TTC549 (cell line): ENCODE results near the gene PRXL2B.
"Not testable (repeated sequence)": the region's sequence is repeated elsewhere in the genome, so short reads cannot be mapped to it uniquely, and the experiment has no call there.

Source experiments
- FAIRE-seq: peaks from 2 replicates; lab custom pipeline; 2012; peaks lifted over from hg19 to GRCh38; lab: Jason Lieb, UNC

The PRXL2B gene, protein sequence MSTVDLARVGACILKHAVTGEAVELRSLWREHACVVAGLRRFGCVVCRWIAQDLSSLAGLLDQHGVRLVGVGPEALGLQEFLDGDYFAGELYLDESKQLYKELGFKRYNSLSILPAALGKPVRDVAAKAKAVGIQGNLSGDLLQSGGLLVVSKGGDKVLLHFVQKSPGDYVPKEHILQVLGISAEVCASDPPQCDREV

DNA sequence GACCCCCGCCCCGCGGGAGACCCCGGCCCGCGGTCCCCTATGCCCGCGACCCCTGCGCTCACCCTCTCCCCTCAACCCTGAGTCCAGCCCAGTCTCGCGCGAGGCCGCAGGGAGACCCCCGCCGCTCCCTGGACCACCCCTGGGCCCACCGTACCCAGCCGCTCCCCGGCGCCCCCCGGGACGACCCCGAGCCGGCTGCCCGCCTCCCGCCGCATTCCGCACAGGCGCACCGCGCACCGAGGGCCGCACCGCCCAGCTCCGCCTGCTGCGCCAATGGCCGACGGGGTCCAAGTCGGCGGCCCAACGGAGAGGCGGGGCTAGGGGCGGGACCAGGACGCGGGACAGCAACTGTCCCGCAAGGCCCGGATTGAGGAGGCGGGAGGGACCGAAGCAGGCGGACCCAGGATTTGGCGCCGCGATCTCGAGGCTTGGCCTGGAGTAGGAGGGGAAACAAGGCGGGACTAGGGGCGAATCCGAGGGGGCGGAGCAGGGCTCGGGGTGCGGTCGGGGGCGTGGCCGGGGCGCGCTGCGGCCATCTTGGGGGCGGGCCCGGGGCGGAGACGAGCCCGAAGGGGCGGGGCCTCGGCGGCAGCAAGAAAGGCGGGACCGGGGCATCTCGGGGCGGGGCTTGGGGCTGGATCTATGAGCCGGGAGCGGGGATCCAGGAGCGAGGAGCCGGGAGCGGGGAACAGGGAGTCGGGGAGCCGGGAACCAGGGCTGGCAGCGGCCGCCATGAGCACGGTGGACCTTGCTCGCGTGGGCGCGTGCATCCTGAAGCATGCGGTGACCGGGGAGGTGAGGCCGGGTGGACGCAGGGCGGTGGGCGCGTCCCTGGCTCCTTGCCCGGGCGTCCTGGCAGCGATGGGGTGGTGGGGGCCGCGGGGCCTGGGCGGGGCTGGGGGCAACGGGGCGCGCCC lies at the start of gene PRXL2B:
TSS of gene PRXL2B (plus strand) at position 624 of the 917 bp plus-strand sequence. CDS start at position 733, 109 bp downstream.
- peak; percentile 52 for FAIRE-seq

DNA sequence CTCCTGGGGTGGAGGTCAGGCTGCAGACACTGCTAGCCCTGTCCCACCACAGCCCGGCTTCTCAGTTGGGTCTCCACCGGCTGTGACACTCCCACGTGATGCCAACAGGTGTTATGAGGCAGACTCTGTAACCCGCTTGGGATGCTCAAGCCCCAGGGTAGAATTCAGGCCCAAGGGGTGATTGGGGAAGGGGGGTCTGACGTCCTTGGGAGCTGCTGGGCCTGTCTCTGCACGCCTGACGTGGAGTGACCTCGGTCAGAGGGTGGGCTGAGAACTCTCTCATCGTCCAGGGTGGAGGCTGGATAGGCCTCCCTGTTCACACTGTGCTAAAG lies 48.8 kb upstream of the PRXL2B start:
- FAIRE-seq: no peak

DNA sequence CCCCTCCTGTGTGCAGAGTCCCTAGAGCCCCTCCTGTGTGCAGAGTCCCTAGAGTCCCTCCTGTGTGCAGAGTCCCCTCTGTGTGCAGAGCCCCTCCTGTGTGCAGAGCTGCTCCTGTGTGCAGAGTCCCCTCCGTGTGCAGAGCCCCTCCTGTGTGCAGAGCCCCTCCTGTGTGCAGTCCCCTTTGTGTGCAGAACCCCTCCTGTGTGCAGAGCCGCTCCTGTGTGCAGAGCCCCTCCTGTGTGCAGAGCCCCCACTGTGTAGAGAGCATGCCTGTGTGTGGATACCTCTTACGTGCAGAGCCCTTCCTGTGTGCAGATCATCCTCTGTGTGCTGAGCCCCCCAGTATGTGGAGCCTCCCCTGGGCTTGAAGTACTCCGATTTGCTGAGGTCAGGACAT lies 48.2 kb upstream of the PRXL2B start:
- FAIRE-seq: no peak

DNA sequence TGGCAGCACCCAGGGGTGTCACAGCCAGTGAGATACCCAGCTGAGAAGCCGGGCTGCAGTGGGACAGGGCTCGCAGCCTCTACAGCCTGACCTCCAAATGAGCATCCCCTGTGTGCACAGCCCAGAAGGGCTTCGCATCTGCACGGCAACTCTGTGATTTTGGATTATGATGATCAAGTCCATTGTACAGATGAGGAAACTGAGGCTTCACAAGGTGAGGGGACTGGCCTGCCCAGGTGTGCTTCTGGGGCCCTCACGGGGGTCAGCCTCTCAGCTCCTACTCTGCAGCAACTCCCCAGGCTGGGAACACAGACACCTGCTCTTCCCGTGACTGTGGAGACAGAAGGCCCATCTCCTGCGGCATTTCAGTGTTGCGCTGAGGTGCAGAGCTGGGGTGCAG lies 47.7 kb upstream of the PRXL2B start:
- FAIRE-seq: no peak

DNA sequence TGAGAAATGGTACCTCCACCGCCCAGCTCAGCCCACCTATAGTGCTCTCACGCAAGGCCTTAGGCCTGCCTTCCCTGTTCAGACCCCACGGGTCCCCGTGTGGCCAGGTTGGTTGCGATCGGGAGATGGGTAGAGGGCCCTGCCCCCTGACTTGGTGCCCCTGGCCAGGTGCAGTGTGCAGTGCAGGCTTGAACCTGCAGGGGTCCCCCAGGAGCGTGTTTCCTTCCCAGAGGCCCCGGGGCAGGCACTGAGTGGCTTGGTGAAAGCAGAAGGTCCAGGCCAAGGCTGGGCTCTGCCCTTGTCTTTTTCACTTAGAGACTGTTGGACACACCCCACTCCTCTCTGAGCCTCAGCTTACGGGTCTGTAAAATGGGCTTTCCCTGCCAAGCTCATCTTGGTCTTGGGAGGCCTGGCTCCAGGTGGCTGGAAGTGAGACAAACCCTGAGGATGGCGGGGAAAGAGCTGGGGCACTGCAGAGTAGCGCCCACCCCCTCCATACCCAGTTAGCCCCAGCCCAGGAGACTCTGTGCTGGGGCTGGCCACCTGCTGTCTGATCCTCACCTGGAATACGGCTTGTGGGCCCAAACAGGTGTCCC lies 47.2 kb upstream of the PRXL2B start:
- FAIRE-seq: no peak

DNA sequence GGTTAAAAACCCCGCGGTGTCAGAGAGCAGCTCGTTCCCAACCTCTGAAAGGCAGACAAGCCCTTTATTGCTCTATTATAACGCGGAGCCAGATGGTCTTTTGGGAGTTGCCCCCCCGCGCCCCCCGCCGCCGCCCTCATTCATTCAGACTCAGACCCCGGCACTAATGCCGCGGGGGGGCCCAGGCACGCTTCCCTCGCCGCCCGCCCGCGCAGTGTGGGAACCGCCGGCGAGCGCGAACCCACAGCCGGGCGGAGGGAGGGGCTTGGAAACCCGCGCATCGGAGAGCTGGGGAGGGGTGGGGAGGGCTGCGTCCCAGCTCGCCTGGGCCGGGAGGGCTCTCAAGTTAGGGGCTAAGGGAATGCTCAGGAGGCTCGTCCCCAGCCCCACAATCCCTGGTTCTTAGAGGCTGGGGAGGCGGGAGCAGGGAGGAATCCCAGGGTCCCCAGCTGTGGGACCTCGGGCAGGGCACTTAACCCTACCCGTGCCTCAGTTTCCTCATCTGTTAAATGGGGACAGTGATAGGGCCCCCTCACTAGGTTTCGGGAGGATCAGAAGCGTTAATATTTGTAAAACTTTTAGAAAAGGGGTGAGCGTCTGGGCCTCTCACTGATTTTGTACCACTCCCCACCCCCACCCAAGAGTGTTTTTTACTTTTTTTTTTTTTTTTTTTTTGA lies 45.6 kb upstream of the PRXL2B start:
- FAIRE-seq: no peak

DNA sequence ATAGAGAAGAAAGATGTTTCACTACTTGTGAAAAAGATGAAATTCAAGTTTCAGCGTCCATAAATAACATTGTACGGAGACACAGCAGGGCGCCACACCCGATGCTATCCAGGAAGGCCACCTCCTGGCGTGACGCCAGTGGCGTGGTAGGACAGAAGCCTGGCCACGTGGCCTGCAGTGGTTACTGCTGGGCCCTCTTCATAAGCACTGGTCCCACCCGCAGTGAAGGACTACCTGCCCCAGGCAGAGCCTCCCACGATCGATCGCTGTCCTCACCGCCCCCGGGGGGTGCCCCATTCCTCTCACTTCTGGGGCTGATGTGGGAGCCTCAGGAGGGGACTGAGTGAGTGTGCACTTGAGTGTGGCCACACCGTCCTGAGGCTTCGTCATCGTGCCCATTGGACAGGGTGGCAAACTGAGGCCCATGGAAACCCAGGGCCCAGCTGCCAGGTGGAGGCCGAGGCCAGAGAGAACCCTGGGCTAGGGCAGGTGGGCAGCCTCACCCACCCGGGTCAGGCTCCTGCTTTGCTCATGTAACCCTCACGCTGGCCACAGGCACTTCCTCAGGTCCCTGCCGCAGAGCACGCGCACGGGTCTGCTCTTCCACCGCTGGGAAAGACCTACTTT lies 44.8 kb upstream of the PRXL2B start:
- no peak for FAIRE-seq

DNA sequence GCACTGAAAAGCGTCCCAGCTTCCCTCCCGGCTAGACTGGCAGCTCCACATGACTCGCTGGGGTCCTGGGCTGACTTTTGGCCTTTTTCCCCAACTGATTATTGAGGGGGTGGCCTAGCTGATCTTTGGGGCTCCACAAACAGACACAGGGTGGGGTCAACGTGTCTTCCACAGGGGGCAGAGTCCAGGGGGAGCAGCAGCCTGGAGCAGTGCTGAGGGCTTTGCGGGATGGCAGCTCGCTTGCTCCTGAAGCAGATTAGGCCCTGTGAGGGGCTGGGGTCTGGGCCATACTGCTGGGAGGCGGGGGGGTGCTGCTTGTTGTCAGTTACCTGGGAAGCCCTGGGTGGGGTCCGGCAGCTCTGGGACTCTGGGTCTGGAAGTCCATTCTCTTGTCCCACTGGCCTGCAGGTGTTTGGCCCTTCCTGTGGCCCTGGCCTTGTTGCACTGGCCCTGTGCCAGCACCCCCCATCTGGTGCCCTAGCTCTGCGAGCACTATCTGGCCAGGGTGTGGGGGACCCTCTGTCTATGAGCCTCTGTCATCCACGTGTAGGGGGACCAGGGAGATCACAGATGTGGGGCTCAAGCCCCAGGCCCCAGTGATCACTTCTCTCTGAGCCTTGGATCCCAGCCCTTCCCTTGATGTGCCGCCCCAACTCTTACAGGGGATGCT lies 44.2 kb upstream of the PRXL2B start:
- FAIRE-seq: no peak

DNA sequence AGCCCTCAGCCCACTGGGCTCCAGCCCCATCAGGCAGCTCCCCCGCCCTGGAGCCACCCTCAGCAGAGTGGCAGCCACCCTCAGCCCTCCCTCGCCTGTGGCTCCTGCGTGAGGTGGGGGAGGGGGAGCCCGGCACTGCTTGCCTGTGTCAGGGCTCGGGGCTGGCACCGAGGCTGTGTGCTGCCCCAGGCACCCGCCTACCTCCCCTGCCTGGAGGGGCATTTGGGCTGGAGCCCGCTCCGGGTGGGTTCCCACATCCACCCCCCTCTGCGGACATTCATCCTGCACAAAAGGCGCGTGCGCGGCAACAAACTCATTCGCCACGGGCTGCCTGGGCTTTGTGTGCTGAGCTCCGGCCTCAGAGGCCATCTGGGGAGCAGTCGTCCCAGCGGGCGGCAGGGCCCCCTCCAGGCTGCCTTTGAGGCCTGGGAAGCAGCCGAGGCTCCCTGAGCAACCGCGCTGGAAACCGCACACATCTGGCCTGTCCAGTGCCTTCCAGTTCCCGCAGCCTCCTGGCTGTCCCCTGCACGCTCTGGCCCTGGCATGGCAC lies 43.0 kb upstream of the PRXL2B start:
- FAIRE-seq: no peak

DNA sequence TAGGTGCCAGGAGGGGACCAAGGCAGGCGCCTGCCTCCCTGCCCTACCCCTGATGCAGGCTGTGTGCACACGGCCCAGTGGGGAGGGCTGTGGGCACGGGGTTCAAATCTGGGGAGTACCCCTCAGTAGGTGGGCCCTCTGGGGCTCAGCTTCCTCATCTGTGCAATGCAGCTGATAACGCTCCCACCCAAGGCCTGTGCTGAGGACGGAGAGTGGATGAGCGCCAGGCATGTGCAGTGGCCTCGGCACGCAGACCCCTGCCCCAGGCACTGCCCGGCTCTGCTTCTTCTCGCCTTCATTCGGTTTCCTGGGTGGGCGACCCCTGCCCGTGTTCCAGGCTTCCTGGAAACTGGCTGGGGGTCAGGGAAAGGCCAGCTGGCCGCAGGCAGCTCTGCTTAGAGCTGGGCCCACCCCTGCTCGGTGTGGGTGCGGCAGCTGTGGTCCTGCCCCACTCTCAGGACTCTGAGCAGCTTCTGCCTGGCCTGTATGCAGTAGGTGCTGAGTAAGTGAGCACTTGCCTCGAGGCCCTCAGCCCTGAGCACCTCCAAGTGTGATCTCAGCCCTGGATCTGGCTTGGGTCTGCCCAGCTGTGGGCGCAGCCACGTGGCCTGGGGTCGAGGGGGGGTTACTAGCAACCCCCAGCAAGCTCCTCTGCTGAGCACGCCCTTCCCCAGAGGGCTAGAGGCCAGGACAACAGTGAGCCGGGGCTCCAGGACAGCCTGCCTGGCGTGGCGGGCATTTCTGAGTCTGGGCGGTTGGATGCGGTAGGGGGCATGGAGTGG lies 42.3 kb upstream of the PRXL2B start:
- no peak for FAIRE-seq

DNA sequence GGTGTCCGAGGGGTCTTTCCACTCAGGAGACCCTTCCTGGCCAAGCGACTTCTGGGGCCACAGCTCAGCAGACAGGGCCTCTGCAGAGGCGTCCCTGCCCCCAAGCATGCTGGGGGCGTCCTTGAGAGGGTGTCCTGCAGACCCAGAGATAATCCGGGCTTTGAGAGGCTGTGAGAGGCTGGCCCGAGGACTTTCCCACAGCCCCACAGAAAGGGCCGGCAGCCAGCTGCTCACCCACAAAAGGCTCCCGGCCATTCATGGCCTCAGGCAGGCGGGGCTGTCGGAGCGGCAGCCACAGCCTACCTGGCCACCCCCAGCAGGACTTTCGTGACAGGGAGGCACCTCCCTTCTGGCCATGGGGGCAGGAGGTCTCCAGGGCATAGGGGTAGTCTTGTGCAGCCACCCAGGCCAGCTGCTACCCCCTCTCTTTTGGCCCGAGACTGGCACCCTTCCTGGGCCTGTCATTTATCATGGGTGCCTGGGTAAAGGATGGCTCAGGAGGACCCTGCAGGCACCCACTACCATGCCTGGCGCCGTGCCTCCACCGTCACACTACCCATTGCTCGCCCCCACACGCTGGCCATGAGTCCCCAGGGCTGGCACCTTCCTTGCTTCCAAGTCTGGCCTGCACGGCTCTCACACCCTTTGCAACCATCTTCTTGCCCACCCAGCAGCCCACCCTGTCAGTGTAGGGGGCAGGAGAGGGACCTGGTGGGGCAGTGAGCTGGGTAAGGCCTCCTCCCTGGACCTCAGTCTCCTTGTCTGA lies 41.5 kb upstream of the PRXL2B start:
- no peak for FAIRE-seq

DNA sequence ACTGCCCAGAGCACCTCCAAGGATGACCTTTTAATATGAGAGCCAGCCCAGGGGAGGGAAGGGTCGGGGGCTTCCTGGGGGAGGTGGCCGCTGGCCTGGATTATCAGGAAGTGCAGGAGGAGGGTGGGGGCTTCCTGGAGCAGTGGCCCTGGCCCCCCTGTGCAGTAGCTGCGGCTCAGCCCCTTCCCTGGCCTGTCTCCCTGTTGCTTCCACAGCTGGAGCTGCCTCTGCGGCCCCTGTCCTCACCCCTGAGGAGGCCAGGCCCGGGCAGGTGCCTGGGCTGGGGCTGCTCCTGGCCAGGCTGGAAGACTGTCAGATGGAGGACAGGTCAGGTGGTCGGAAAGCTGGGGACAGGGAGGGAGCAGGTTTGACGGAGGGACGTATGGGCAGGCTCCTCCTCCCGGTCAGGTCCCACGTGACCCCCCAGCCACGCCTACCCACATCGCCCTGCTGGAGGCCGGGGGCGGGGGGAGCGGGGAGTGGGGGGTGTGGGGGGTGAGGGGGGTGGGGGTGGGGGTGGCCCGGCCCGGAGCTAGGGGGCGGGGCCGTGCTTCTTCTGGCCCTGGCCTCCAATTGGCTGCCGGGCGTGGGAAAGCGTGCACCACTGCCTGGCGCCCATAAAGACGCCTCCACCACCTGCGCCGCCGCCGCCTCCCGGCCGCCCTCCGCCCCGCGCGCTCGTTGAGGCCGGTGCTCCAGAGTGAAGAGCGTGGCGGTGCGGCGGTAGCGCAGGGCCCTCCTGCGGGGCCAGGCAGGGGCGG lies 40.6 kb upstream of the PRXL2B start:
- no peak for FAIRE-seq

DNA sequence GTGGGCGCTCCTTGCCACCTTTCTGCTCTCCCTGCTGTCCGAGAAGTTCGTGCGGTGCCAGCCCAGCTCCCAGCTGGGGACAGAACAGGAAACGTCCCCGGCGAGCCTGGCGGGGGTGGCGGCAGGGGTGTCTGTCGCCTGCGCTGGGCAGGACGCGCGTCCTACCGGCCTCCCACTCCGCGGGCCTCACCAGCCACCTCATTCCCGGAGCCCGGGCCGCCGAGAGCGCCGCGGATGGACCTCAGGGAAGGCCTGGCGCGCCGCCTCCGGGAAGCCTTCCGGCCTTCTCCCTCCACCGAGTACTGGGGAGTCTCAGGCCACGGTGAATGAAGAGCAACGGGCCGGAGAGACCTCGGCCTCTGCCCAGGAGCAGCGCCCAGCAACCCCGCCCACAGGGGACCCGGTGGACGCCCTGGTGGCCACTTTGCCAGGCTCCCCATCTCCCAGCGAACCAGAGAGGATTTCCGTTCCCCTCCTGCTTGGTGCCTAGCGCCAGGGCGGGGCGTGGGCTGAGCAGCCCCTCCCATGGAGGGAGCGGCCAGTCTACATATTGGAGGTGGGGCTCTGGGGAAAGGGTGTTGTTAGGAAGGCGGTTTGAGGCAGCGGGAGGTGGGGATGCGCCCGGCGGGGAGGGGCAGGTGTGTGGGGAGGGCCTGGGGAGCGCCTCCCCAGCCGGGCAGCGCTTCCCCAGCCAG lies 39.9 kb upstream of the PRXL2B start:
- no peak for FAIRE-seq

DNA sequence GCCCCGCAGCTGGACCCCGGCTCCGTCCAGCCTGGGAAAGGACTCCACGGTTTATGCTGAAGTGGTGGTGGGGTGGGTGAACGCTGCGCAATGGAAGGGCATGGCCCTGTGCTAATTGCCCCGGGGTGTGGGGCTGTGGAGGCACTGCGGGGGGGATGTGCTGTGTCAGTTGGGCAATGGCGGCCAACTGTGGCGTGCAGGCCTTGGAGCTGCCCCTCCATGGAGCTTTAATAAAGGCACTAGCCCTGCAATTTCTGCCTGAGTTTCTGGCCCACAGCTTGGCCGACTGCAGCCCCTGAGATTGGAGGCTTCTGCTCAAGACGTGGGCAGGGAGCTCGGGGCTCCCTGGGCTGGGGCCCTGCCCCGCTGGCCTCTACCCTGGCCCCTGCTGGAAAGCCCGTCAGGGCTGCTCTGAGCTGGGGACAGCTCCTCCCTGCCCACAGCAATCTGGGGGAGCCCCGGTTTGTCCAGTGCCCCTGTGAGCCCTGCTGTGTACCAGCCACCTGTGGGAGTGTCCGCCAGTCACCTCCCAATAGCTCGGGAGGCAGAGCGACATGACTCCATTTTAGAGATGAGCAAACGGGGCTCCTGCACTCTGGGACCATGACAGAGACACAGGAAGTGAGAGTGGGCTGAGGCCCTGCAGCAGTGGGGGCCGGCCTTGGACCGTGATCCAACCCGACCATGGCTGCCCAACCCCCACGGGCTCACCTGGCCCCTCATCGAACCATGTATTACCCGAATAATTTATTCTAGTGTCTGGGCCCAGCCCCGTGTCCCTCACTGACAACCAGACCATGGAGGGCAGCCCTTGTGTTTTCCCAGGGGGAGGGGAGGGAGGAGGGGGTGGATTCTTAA lies 39.1 kb upstream of the PRXL2B start:
- FAIRE-seq: no peak

DNA sequence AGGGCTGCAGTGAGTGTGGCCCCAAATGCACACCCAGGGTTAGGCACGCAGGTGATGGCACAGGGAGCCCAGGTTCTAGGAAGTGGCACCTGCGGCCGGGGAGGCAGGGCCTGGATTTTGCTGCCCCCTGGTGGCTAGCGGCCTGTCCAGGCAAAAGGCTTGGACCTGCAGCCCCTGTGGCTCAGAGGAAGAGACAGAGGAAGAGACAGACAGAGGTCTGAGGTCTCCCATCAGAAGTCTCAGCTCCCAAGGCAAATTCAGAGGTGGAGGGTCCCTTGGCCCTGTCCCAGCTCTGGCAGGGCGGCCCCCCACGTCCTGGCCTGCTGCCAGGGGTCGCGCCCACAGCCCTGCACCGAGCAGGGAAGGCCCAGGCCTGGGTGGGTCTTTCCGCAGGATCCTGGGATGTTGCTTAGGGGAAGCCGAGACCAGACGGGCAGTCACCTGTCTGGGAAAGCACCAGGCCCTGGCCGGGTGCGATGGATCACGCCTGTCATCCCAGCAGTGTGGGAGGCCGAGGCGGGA lies 38.4 kb upstream of the PRXL2B start:
- FAIRE-seq: no peak

DNA sequence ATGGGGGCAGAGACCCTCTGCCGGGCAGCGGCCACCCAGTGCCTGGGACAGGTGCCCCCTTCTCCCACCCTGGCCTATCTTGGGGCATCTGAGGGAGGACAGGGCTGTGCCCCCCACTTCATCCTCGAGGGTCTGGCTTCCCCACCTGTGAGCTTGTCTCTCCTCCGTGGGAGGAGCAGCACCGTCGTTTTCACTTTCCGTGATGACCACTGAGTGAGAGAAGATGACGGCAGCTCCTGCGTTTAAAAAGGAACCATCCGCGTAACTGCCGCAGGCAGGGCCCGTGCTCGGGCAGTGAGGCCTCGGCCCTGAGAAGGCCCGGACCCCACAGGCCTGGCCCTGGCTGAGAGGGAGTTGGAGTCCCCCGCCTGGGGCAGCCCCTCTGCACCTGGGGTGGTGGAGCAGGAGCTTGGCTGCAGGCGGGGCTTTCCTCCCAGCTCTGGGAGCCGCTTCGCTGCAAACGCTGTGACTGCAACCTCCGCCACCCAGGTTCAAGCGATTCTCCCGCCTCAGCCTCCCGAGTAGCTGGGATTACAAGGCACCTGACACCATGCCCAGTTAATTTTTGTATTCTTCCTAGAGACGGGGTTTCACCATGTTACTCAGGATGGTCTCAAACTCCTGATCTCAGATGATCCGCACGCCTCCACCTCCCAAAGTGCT lies 37.1 kb upstream of the PRXL2B start:
- not testable (repeated sequence) for FAIRE-seq
